ENCODE data around the gene FAM78A.

The FAM78A gene

GRCh38 chr9:131309530-131310276, 33.4 kb upstream of the FAM78A start:
- no peaks in the 10 kb centered on the region for H3K9me2 ChIP-seq (replicated peaks; ENCODE audit: insufficient read depth, low read length)
- no peaks in the 10 kb centered on the region for H3K9me3 ChIP-seq (ENCODE audit: insufficient read depth, low read length)
- H2AFZ ChIP-seq (ENCODE audit: low read depth, low read length, severe bottlenecking): no peak overlapping the region
- no peaks in the 10 kb centered on the region for H3F3A ChIP-seq (ENCODE audit: insufficient read depth)
- no peak for TF ChIP-seq EZH2phosphoT487 (conservative IDR thresholded peaks at IDR 0.05; ENCODE audit: low read length)
- no peak for TF ChIP-seq CTCF (IDR thresholded peaks at IDR 0.05; ENCODE audit: insufficient read depth, low read length, poor library complexity, severe bottlenecking)
- no peak overlapping the region for H3K4me3 ChIP-seq (ENCODE audit: insufficient read depth, low read length, poor library complexity, severe bottlenecking)
- H3K4me2 ChIP-seq (ENCODE audit: low read depth, low read length, poor library complexity, severe bottlenecking): no peak overlapping the region
- no peak overlapping the region for H3K9ac ChIP-seq (ENCODE audit: low read length)
- no peaks in the 10 kb centered on the region for H4K20me1 ChIP-seq (ENCODE audit: low read depth, low read length)
- H3K79me2 ChIP-seq (ENCODE audit: insufficient read depth, low read length): no peaks in the 10 kb centered on the region
- H3K27ac ChIP-seq (ENCODE audit: low read depth, low read length): no peak overlapping the region
- H3K27me3 ChIP-seq (ENCODE audit: low read length): no peaks in the 10 kb centered on the region
- H3K36me3 ChIP-seq (ENCODE audit: low read length): no peaks in the 10 kb centered on the region

- Histone ChIP-seq H3K27ac (ENCODE audit: low read depth, low read length) (no peak overlapping the region), H3K79me2 (ENCODE audit: insufficient read depth, low read length) (no peaks in the 10 kb centered on the region), H3F3A (ENCODE audit: insufficient read depth) (no peaks in the 10 kb centered on the region), H3K4me2 (ENCODE audit: low read depth, low read length, poor library complexity, severe bottlenecking) (no peak overlapping the region), H4K20me1 (ENCODE audit: low read depth, low read length) (no peaks in the 10 kb centered on the region), H2AFZ (ENCODE audit: low read depth, low read length, severe bottlenecking) (no peak overlapping the region), H3K36me3 (ENCODE audit: low read length) (no peaks in the 10 kb centered on the region), H3K9ac (ENCODE audit: low read length) (no peak overlapping the region), H3K9me2 (replicated peaks; ENCODE audit: insufficient read depth, low read length) (no peaks in the 10 kb centered on the region), H3K27me3 (ENCODE audit: low read length) (no peaks in the 10 kb centered on the region), H3K4me3 (ENCODE audit: insufficient read depth, low read length, poor library complexity, severe bottlenecking) (no peak overlapping the region), H3K9me3 (ENCODE audit: insufficient read depth, low read length) (no peaks in the 10 kb centered on the region)
- no peak for TF ChIP-seq EZH2phosphoT487 (conservative IDR thresholded peaks at IDR 0.05; ENCODE audit: low read length)
- TF ChIP-seq CTCF (IDR thresholded peaks at IDR 0.05; ENCODE audit: insufficient read depth, low read length, poor library complexity, severe bottlenecking): no peak
Observed at GRCh38 chr9:131308906-131309529, 32.7 kb upstream of the FAM78A start.

GRCh38 chr9:131308452-131308851, 32.1 kb upstream of the FAM78A start:
- no peaks in the 10 kb centered on the region for H3K9me2 ChIP-seq (replicated peaks; ENCODE audit: insufficient read depth, low read length)
- H3K4me3 ChIP-seq (ENCODE audit: insufficient read depth, low read length, poor library complexity, severe bottlenecking): no peak overlapping the region
- no peaks in the 10 kb centered on the region for H3K27me3 ChIP-seq (ENCODE audit: low read length)
- H2AFZ ChIP-seq (ENCODE audit: low read depth, low read length, severe bottlenecking): no peak overlapping the region
- H3F3A ChIP-seq (ENCODE audit: insufficient read depth): no peaks in the 10 kb centered on the region
- H3K27ac ChIP-seq (ENCODE audit: low read depth, low read length): no peak overlapping the region
- no peaks in the 10 kb centered on the region for H3K36me3 ChIP-seq (ENCODE audit: low read length)
- H3K9ac ChIP-seq (ENCODE audit: low read length): no peak overlapping the region
- no peak overlapping the region for H3K4me2 ChIP-seq (ENCODE audit: low read depth, low read length, poor library complexity, severe bottlenecking)
- H4K20me1 ChIP-seq (ENCODE audit: low read depth, low read length): no peaks in the 10 kb centered on the region
- TF ChIP-seq EZH2phosphoT487 (conservative IDR thresholded peaks at IDR 0.05; ENCODE audit: low read length): no peak
- no peaks in the 10 kb centered on the region for H3K9me3 ChIP-seq (ENCODE audit: insufficient read depth, low read length)
- no peaks in the 10 kb centered on the region for H3K79me2 ChIP-seq (ENCODE audit: insufficient read depth, low read length)

- H3K79me2 ChIP-seq (ENCODE audit: insufficient read depth, low read length): no peaks in the 10 kb centered on the region
- no peaks in the 10 kb centered on the region for H3F3A ChIP-seq (ENCODE audit: insufficient read depth)
- no peak overlapping the region for H3K4me2 ChIP-seq (ENCODE audit: low read depth, low read length, poor library complexity, severe bottlenecking)
- no peaks in the 10 kb centered on the region for H3K27me3 ChIP-seq (ENCODE audit: low read length)
- no peak overlapping the region for H3K27ac ChIP-seq (ENCODE audit: low read depth, low read length)
- H3K9me2 ChIP-seq (replicated peaks; ENCODE audit: insufficient read depth, low read length): no peaks in the 10 kb centered on the region
- H2AFZ ChIP-seq (ENCODE audit: low read depth, low read length, severe bottlenecking): no peak overlapping the region
- no peaks in the 10 kb centered on the region for H3K36me3 ChIP-seq (ENCODE audit: low read length)
- no peak for TF ChIP-seq CTCF (IDR thresholded peaks at IDR 0.05; ENCODE audit: insufficient read depth, low read length, poor library complexity, severe bottlenecking)
- TF ChIP-seq EZH2phosphoT487 (conservative IDR thresholded peaks at IDR 0.05; ENCODE audit: low read length): no peak
- no peak overlapping the region for H3K4me3 ChIP-seq (ENCODE audit: insufficient read depth, low read length, poor library complexity, severe bottlenecking)
- no peak overlapping the region for H3K9ac ChIP-seq (ENCODE audit: low read length)
- no peaks in the 10 kb centered on the region for H3K9me3 ChIP-seq (ENCODE audit: insufficient read depth, low read length)
- no peaks in the 10 kb centered on the region for H4K20me1 ChIP-seq (ENCODE audit: low read depth, low read length)
Observed at GRCh38 chr9:131307974-131308373, 31.7 kb upstream of the FAM78A start.
